HepG2 (cell line): ENCODE measurements around the gene FSCN2. TPM values are rescaled to one million over a fixed set of nuclear protein-coding genes. Genes with fewer than 3 reads are reported as not detected.

Experiments used
- ATAC-seq: fragments of 200-7000 bp; cut with Tn5 transposase; 3 replicates; pipeline ENCODE4 v1.9.1; 2020; ENCODE audit warnings: mild to moderate bottlenecking, moderate library complexity
- BruUV-seq: library from RNA; stranded (reverse); fragments of 400-500 nt; replicated peaks from 2 replicates; lab custom pipeline; 2021; lab: Mats Ljungman, UMichigan
- CTCF ChIA-PET: fragments of 300-600 bp; formaldehyde crosslinking; extraction: SDS; loops from one replicate; lab custom pipeline; 2021; ENCODE audit warnings: low total read pairs, inconsistent platforms, low intra/inter-chr PET ratio; lab: Yijun Ruan, JAX
- POLR2A ChIA-PET: fragments of 350-600 bp; sonication (Branson Sonifier 250); formaldehyde crosslinking; loops from one replicate; lab custom pipeline; 2020; ENCODE audit warnings: antibody characterized with exemption, inconsistent platforms; lab: Yijun Ruan, JAX
- DNase-seq: peaks from one replicate; pipeline ENCODE4 v3.0.0-alpha.2; 2015; ENCODE audit warnings: low spot score
- FAIRE-seq: peaks from 3 replicates; lab custom pipeline; 2011; peaks lifted over from hg19 to GRCh38; lab: Jason Lieb, UNC
- H2AFZ ChIP-seq: one replicate; pipeline ENCODE4 v1.6.1; 2011; ENCODE audit warnings: low read length, inconsistent platforms
- H3K27ac ChIP-seq: fragments of 300-600 bp; 3 replicates; pipeline ENCODE4 v1.8.0; 2011; ENCODE audit warnings: mixed run types, mild to moderate bottlenecking, mixed read lengths, low read length, inconsistent platforms; ENCODE audit not compliant: insufficient read depth; ENCODE audit errors: extremely low read length
- H3K27me3 ChIP-seq, 2 experiments: fragments of 200-600 bp in 1 of 2; 2 replicates in 1 of 2; 3 replicates in 1 of 2; pipeline versions ENCODE4 v1.6.0 to v1.8.0; 2011; ENCODE audit warnings: low read length in 2 of 2, mild to moderate bottlenecking in 2 of 2, moderate library complexity in 2 of 2, inconsistent platforms in 1 of 2; ENCODE audit not compliant: insufficient read depth in 2 of 2, control insufficient read depth in 1 of 2
- H3K36me3 ChIP-seq, 2 experiments: fragments of 200-600 bp in 1 of 2; replicated peaks in 1 of 2; 2 replicates in 1 of 2; 3 replicates in 1 of 2; pipeline versions ENCODE4 v1.5.1 to v1.8.0; 2011; ENCODE audit warnings: low read length in 2 of 2, inconsistent platforms in 1 of 2; ENCODE audit not compliant: insufficient read depth in 2 of 2, control insufficient read depth in 1 of 2
- H3K4me1 ChIP-seq: 2 replicates; pipeline ENCODE4 v1.5.1; 2012; ENCODE audit warnings: low read length, inconsistent platforms; ENCODE audit not compliant: insufficient read depth
- H3K4me2 ChIP-seq: 2 replicates; pipeline ENCODE4 v1.6.0; 2011; ENCODE audit warnings: low read depth, low read length, inconsistent platforms
- H3K4me3 ChIP-seq, 3 experiments: fragments of 200-600 bp in 1 of 3; sonication (generic), shearing (Covaris generic) in 1 of 3; replicated peaks in 1 of 3; 2 replicates each; pipeline ENCODE4 v1.5.1; 2011 to 2016; ENCODE audit warnings: low read length in 3 of 3, inconsistent platforms in 2 of 3, low read depth in 2 of 3, mild to moderate bottlenecking in 2 of 3, control low read depth in 1 of 3, mixed read lengths in 1 of 3; ENCODE audit not compliant: insufficient read depth in 1 of 3
- H3K79me2 ChIP-seq: one replicate; pipeline ENCODE4 v1.6.1; 2011; ENCODE audit warnings: low read length, inconsistent platforms; ENCODE audit not compliant: insufficient read depth
- H3K9ac ChIP-seq: 2 replicates; pipeline ENCODE4 v1.6.0; 2011; ENCODE audit warnings: mild to moderate bottlenecking, low read depth, low read length, inconsistent platforms; ENCODE audit not compliant: insufficient read depth
- H3K9me3 ChIP-seq: 2 replicates; pipeline ENCODE4 v1.5.1; 2012; ENCODE audit warnings: mild to moderate bottlenecking, low read length
- H4K20me1 ChIP-seq: 2 replicates; pipeline ENCODE4 v1.6.0; 2011; ENCODE audit warnings: inconsistent platforms, mild to moderate bottlenecking, low read length, moderate library complexity; ENCODE audit not compliant: insufficient read depth
- BCL6 ChIP-seq: IDR thresholded peaks from 2 replicates; pipeline ENCODE4 v1.6.1; 2016; ENCODE audit warnings: missing genetic modification reagents, missing compliant biosample characterization
- CSRNP1 ChIP-seq: sonication (generic); formaldehyde crosslinking; IDR thresholded peaks from 2 replicates; pipeline ENCODE4 v1.8.1; 2023; ENCODE audit warnings: mild to moderate bottlenecking, missing genetic modification reagents
- GTF3A ChIP-seq: sonication (generic); formaldehyde crosslinking; conservative IDR thresholded peaks from 2 replicates; pipeline ENCODE4 v1.4.0; 2020; ENCODE audit warnings: mild to moderate bottlenecking, missing genetic modification reagents
- MBNL3 ChIP-seq: fragments of 250-450 bp; sonication (Bioruptor Pico); conservative IDR thresholded peaks from 2 replicates; pipeline ENCODE4 v1.8.0; 2022; ENCODE audit warnings: mild to moderate bottlenecking, inconsistent platforms
- MEIS1 ChIP-seq: sonication (generic); formaldehyde crosslinking; IDR thresholded peaks from 2 replicates; pipeline ENCODE4 v1.9.0; 2021; ENCODE audit warnings: mild to moderate bottlenecking, missing genetic modification reagents, moderate library complexity, borderline replicate concordance
- NONO ChIP-seq, 2 experiments: fragments of 450-650 bp in 1 of 2; sonication (generic) in 1 of 2; formaldehyde crosslinking in 1 of 2; IDR thresholded peaks in 1 of 2; conservative IDR thresholded peaks in 1 of 2; 2 replicates each; pipeline versions ENCODE4 v1.6.1 to v1.8.0; 2017 to 2022; ENCODE audit warnings: mild to moderate bottlenecking in 1 of 2, missing genetic modification reagents in 1 of 2, moderate library complexity in 1 of 2
- PAX8 ChIP-seq: sonication (generic); formaldehyde crosslinking; IDR thresholded peaks from 2 replicates; pipeline ENCODE4 v1.8.0; 2022; ENCODE audit warnings: mild to moderate bottlenecking, missing genetic modification reagents, borderline replicate concordance
- PHF20 ChIP-seq: sonication (generic); formaldehyde crosslinking; IDR thresholded peaks from 2 replicates; pipeline ENCODE4 v1.5.0; 2020; ENCODE audit warnings: mild to moderate bottlenecking, missing genetic modification reagents
- ZMYM3 ChIP-seq: sonication (generic); formaldehyde crosslinking; IDR thresholded peaks from 2 replicates; pipeline ENCODE4 v1.5.1; 2020; ENCODE audit warnings: mild to moderate bottlenecking, missing genetic modification reagents
- ZNF251 ChIP-seq: sonication (generic); formaldehyde crosslinking; IDR thresholded peaks from 2 replicates; pipeline ENCODE4 v1.9.0; 2021; ENCODE audit warnings: mild to moderate bottlenecking, missing genetic modification reagents
- ZNF280D ChIP-seq: sonication (generic); formaldehyde crosslinking; IDR thresholded peaks from 2 replicates; pipeline ENCODE4 v1.5.1; 2020; ENCODE audit warnings: mild to moderate bottlenecking, missing genetic modification reagents
- ZNF317 ChIP-seq: sonication (generic); formaldehyde crosslinking; IDR thresholded peaks from 2 replicates; pipeline ENCODE4 v1.5.0; 2020; ENCODE audit warnings: mild to moderate bottlenecking, missing genetic modification reagents
- ZNF572 ChIP-seq: sonication (generic); formaldehyde crosslinking; IDR thresholded peaks from 2 replicates; pipeline ENCODE4 v1.5.1; 2020; ENCODE audit warnings: mild to moderate bottlenecking, missing genetic modification reagents
- ZNF891 ChIP-seq: sonication (generic); formaldehyde crosslinking; IDR thresholded peaks from 2 replicates; pipeline ENCODE4 v1.5.0; 2020; ENCODE audit warnings: mild to moderate bottlenecking, missing genetic modification reagents
- ZSCAN12 ChIP-seq: sonication (generic); formaldehyde crosslinking; IDR thresholded peaks from 2 replicates; pipeline ENCODE4 v1.9.0; 2021; ENCODE audit warnings: mild to moderate bottlenecking, missing genetic modification reagents
- ZZZ3 ChIP-seq: sonication (generic); formaldehyde crosslinking; IDR thresholded peaks from 2 replicates; pipeline ENCODE4 v1.4.0; 2020; ENCODE audit warnings: missing genetic modification reagents, mild to moderate bottlenecking, borderline replicate concordance
- WGBS: methylation state at CpG from one replicate; pipeline ENCODE4 v1.1.6; 2017; ENCODE audit warnings: low lambda C conversion rate; 5-methylcytosine and 5-hydroxymethylcytosine counted together
- in situ Hi-C: cut with HindIII; loops from 2 replicates; pipeline ENCODE4 v1.10.0; 2017; ENCODE audit warnings: low pct_unique_long_range_greater_than_20kb; ENCODE audit not compliant: extremely low pct_ligation_motif_present
- intact Hi-C: fragments of 100-400 bp; cut with micrococcal nuclease; formaldehyde crosslinking; loops from one replicate; pipeline ENCODE4 v1.10.0; 2022; ENCODE audit not compliant: unreplicated experiment
- polyA plus RNA-seq, 8 experiments: library from polyadenylated mRNA; depleted of rRNA in 3 of 8; stranded (reverse) in 7 of 8; unstranded in 1 of 8; fragments of >200 nt; fragmentation: Illumina TruSeq in 4 of 8; extraction: Trizol in 4 of 8; gene quantifications; 2 replicates each; pipeline versions ENCODE4 v1.2.1 to v1.2.3, GENCODE V29; 2011 to 2016; ENCODE audit warnings: low read depth in 4 of 8, missing spikeins in 1 of 8, mixed read lengths in 1 of 8; ENCODE audit not compliant: insufficient read depth in 1 of 8
- total RNA-seq, 5 experiments: library from RNA; depleted of rRNA; stranded (reverse); fragments of >200 nt; fragmentation: Illumina TruSeq; extraction: Trizol; gene quantifications; 2 replicates each; pipeline ENCODE4 v1.2.3, GENCODE V29; 2016; ENCODE audit warnings: low read depth in 1 of 5
- TF ChIP-seq, protein P1 (sequence below): sonication (generic); formaldehyde crosslinking; IDR thresholded peaks from 2 replicates; pipeline ENCODE4 v1.4.0; 2020; ENCODE audit warnings: mild to moderate bottlenecking, missing genetic modification reagents

The FSCN2 gene
- total and polyA plus RNA-seq, 2 of the 13 experiments (the other 11 are each of a cell fraction or from before 2014, with no cell fraction given), result 0.09 TPM; not detected in 1

GRCh38 chr17:81550830-81551457, 22.8 kb downstream of the FSCN2 start:
- H3K79me2 ChIP-seq, result peaks cover 10% of the 10 kb centered on the region
- POLR2A ChIA-PET, result interaction anchor here (0.6 to 2.5 kb wide), 5 partner anchors 8 to 156 kb away, joined by 3 to 27 read pairs (median 5); partner anchors contain the start of genes ACTG1 and BAHCC1
- no peak for DNase-seq
- no peak overlapping the region for H3K27ac ChIP-seq
- H3K4me1 ChIP-seq, result peaks cover 36% of the 10 kb centered on the region
- peak overlapping the region; percentile 98 for H3K4me2 ChIP-seq
- TSS peak; percentile 39 for BruUV-seq
- CTCF ChIA-PET, result no interaction called here
- no peak overlapping the region for H2AFZ ChIP-seq
- peaks cover 19 to 36% of the 10 kb centered on the region in 2 experiments for H3K36me3 ChIP-seq
- H3K9me3 ChIP-seq, result no peaks in the 10 kb centered on the region
- no peak for ATAC-seq
- intact Hi-C loops (loop anchor here (1.0 kb wide), 1 partner anchor 50 kb away; no protein-coding TSS in a partner anchor), in situ Hi-C loops (no loop called here)
- H3K27me3 ChIP-seq, result no peaks in the 10 kb centered on the region; a peak in 1 of 5 replicates
- FAIRE-seq, result no peak
- 85% methylated on average over 23 of the region's 27 CpGs for WGBS
- H3K9ac ChIP-seq, result peak overlapping the region; percentile 79
- peaks cover 4% of the 10 kb centered on the region; the same call in 1 of the 2 replicates for H4K20me1 ChIP-seq
- H3K4me3 ChIP-seq, result peak overlapping the region; percentile 95 to 97 (median 96)
- TF ChIP-seq ZSCAN12 (CRISPR knock-in tag), result no peak
- peak; percentile 68; the same call in 1 of the 2 replicates for TF ChIP-seq GTF3A (CRISPR knock-in tag)
- TF ChIP-seq ZNF251 (CRISPR knock-in tag), result no peak
- TF ChIP-seq ZNF891, result peak; percentile 45; the same call in 1 of the 2 replicates
- TF ChIP-seq ZNF572 (CRISPR knock-in tag), result peak; percentile 29; the same call in 1 of the 2 replicates
- 0 out of 2 replicates have a peak, but pooled peaks have one; percentile 9 for TF ChIP-seq ZNF317 (CRISPR knock-in tag)
- TF ChIP-seq ZNF280D, result peak; percentile 43; the same call in 1 of the 2 replicates
- TF ChIP-seq PAX8, result 0 out of 2 replicates have a peak, but pooled peaks have one; percentile 33
- 0 out of 2 replicates have a peak, but pooled peaks have one; percentile 60 for TF ChIP-seq MEIS1
- TF ChIP-seq MBNL3 (CRISPR knock-in tag), result no peak
- TF ChIP-seq, protein P1, sequence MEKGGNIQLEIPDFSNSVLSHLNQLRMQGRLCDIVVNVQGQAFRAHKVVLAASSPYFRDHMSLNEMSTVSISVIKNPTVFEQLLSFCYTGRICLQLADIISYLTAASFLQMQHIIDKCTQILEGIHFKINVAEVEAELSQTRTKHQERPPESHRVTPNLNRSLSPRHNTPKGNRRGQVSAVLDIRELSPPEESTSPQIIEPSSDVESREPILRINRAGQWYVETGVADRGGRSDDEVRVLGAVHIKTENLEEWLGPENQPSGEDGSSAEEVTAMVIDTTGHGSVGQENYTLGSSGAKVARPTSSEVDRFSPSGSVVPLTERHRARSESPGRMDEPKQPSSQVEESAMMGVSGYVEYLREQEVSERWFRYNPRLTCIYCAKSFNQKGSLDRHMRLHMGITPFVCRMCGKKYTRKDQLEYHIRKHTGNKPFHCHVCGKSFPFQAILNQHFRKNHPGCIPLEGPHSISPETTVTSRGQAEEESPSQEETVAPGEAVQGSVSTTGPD (CRISPR knock-in tag), result no peak
- no peak for TF ChIP-seq NONO (IDR thresholded peaks at IDR 0.05)
- 0 out of 2 replicates have a peak, but pooled peaks have one; percentile 46 for TF ChIP-seq NONO (CRISPR knock-in tag; conservative IDR thresholded peaks at IDR 0.05)
- 0 out of 2 replicates have a peak, but pooled peaks have one; percentile 55 for TF ChIP-seq ZZZ3 (CRISPR knock-in tag)
- no peak for TF ChIP-seq BCL6 (CRISPR knock-in tag)
- 0 out of 2 replicates have a peak, but pooled peaks have one; percentile 11 for TF ChIP-seq PHF20 (CRISPR knock-in tag)
- TF ChIP-seq CSRNP1 (CRISPR knock-in tag), result no peak
- no peak for TF ChIP-seq ZMYM3 (CRISPR knock-in tag)
